ENCODE data around the gene SPTAN1.

The SPTAN1 gene

DNA sequence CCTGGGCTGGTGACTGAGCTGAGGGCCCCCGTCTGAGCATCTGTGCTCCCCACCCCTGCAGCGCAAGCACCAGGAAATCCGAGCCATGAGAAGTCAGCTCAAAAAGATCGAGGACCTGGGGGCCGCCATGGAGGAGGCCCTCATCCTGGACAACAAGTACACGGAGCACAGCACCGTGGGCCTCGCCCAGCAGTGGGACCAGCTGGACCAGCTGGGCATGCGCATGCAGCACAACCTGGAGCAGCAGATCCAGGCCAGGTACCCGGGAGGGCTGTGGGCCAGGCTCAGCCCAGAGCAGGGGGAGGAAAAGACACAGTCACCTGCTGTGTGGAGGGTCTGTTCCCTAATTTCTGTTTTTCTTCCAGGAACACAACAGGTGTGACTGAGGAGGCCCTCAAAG is 79.7 kb downstream of the SPTAN1 start:
- no peak for DNase-seq (ENCODE audit: low read depth in 3 of 3)

DNA sequence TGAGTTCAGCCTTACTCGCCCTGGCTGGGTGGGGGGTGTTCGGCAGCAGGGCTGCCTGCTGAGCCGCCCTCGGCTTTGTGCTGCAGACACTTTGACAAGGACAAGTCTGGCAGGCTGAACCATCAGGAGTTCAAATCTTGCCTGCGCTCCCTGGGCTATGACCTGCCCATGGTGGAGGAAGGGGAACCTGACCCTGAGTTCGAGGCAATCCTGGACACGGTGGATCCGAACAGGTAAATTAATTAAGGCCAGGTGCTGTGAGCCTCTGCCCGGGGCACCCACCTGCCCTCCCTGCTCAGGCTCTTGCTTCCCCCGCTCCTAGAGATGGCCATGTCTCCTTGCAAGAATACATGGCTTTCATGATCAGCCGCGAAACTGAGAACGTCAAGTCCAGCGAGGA is 80.1 kb downstream of the SPTAN1 start:
- DNase-seq (ENCODE audit: low read depth in 3 of 3), result no peak

DNA sequence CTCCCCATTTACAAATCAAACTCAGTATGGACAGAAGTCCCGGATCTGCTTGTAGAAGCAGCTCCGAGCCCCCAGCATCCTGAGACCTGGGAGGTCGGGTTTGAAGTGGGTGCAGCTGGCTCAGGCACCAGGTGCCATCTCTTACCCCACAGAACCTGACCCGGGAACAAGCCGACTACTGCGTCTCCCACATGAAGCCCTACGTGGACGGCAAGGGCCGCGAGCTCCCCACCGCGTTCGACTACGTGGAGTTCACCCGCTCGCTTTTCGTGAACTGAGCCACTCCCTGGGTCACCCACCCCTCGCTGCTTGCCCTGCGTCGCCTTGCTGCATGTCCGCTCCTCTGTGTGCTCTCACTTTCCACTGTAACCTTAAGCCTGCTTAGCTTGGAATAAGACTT is 80.7 kb downstream of the SPTAN1 start:
- no peak for DNase-seq (ENCODE audit: low read depth in 3 of 3)

DNA sequence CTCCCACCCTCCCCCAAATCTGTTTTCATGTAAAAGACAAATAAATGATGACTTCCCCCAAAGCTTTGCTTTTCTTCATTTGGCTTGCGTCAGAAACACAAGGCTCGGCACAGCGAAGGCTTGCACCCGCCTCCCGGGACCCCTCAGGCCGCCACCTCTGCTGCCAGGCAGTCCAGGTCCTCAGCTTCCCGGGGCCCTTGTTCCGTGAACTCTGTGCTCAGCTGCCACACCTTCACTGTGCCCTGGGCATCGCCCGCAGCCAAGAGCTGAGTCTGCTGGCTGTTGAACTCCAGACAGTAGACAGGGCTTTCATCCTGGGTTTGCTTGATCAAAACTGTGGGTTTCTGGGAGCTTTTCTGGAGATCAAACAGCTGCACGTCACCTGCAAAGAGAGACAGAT is 81.2 kb downstream of the SPTAN1 start:
- DNase-seq (ENCODE audit: low read depth in 3 of 3), result no peak

DNA sequence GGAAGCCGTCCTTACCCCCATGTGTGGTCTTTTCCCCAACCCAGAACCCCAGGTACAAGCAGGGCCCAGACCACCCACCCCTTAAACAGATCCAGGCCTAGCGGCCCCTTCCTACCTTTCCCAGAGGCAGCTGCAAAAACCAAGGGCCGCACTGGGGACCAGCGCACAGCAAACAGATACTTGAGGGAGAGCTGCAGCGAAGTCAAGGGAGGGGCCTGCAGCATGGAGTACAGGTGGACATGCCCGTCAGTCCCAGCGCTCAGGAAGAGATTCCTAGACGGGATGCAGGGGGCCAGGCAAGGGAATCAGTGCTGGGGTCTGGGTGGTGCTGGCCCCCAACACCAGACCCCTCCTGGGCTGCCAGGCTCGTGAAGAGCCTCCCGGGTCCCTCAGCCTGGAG is 81.7 kb downstream of the SPTAN1 start:
- no peak for DNase-seq (ENCODE audit: low read depth in 3 of 3)

DNA sequence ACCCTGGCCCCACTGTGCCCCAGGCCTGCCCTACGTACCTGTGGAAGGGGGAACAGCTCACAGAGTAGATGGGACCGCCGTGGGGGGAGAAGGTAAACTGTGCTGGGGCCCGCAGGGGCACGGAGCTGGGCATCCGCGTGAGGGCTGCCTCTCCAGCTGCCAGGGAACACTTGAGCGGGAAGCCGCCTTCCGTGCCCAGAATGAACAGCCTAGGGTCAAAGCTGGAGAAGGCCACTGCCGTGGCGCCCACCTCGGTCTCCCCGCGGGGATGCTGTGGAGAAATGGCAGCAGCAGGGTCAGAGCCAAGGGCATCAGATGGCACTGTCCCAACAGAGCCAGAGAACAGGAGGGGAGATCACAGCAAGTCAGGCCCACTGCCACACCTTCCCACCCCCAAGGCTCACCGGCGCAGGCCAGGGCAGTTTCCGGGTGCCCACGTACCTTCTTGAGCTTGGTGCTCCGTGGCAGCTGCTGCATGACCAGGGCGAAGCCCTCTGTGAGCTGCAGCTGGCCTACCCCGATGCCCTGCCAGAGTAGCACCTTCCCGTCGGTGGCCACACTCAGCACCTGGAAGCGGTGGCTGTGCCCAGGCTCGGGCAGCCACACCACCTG is 82.4 kb downstream of the SPTAN1 start:
- no peak for DNase-seq (ENCODE audit: low read depth in 3 of 3)

DNA sequence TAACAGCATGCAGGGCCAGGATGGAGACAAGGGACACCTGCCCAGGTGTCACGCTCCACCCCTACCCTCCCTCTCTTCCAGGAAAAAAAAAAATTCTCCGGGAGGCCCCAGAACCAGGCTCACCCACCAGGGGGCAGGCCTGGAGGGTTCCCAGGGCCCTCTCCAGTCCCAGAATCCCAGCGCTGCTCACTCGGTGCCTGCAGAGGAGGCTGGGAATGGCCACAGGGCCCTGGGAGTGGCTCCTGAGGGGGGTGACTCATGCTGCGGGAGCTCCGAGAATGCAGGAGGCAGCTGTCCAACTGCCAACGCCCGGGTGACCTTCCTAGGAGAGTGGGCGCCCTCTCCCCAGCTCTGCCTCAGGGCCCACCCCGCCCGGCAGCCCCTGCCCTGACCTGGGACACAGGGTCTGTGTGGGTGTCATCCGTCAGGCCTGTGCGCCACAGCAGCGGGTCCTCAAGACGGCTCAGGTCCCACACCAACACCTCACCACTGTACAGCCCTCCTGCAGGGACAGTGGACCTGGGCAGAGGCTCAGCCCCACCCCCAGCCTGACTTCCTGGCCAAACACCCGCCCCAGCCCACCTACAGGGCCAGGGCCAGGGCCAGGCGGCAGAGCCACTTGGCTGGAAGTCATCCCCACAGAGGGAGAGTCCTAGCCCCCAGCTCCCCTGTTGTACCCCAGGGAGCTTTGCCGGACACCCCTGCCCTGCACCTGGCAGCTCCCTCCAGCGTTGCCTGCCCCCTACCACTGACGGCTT is 83.1 kb downstream of the SPTAN1 start:
- no peak for DNase-seq (ENCODE audit: low read depth in 3 of 3)

DNA sequence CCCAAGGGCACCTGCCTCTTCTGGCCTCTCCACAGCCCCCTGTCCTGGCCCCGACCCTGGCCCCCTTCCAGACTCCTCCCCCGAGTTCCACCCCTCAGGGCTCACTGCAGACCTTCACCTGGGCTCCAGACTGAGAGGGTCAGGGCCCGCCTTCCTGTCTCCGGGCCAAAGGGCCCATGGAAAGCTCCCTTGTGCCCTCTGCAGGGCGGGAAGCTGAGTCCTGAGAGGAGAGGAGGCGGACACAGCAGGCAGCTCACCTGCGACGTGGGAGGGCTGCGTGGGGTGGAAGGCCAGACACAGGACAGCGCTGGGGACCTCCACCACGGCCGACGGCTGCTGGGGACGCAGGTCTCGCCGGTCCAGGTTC is 83.6 kb downstream of the SPTAN1 start:
- DNase-seq (ENCODE audit: low read depth in 3 of 3), result no peak

DNA sequence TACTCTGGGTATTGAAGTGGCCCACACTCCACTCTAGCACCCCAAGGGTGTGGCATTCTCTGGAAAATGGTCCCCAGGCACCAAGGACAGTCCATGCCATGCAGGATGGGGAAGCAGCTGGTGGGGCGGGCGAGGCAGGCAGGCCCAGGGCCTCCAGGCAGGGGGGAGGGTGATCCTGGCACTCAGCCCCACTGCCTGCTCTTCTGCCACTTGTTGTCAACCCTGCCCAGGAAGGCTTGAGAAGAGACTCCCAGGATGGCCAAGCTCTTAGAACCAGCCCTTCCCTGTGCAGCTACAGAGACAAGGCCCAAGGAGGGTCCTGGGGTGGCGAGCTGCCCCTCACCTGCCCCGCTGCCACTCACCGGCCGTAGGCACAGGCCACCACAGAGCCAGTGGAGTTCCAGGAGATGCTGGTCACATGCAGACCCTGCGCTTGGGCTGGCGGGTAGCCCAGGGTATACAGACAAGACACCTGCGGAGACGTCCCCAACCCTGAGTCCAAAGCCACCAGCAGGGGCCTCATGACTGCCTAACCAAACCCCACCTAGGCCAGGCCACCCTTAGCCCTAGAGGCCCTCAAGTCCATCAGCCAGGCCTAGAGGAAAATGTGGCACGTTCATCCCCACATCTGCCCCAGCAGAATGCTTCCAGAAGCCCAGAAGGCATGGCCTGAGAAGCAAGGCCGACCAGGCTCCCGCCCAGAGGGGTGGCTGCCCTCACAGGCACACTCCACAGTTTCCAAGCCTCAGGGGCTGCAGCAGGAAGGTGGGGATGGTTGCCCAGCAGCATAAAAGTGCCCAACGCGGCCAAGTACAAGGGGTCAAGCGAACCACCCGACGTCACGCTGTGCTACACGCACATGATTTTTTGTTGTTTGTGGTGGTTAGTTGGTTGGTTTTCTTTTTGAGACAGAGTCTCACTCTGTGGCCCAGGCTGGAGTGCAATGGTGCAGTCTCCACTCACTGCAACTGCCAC is 84.5 kb downstream of the SPTAN1 start:
- no peak for DNase-seq (ENCODE audit: low read depth in 3 of 3)

DNA sequence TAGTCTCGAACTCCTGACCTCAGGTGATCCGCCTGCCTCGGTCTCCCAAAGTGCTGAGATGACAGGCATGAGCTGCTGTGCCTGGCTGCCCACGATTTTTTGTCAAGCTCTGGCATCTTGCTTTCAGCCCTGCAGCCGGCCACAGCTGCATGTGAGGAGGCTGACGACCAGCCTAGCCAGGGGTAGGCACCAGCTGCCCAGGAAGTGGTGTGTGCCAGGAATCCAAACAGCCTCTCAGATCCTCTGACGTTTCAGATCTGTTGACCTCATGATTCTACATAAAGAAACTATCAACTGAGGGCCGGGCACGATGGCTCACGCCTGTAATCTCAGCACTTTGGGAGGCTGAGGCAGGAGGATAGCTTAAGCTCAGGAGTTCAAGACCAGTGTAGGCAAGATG is 85.3 kb downstream of the SPTAN1 start:
- DNase-seq (ENCODE audit: low read depth in 3 of 3), result no peak

DNA sequence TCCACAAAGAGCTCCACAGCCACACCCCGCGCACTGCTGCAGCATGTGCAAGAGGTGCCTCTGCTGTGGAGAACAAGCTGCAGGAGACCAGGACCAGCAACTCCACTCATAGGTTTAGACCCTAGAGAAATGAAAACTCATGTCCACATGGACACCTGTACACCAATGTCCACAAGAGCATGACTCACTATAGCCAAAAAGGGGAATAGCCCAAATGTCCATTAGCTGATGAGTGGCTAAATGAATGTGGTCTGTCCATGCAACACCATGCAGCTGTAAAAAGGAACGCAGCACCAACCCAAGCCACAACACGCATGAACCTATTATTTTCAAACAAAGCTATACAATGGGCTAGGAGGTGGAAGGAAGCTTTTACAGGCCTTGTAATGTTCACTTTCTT is 86.2 kb downstream of the SPTAN1 start:
- no peak for DNase-seq (ENCODE audit: low read depth in 3 of 3)

DNA sequence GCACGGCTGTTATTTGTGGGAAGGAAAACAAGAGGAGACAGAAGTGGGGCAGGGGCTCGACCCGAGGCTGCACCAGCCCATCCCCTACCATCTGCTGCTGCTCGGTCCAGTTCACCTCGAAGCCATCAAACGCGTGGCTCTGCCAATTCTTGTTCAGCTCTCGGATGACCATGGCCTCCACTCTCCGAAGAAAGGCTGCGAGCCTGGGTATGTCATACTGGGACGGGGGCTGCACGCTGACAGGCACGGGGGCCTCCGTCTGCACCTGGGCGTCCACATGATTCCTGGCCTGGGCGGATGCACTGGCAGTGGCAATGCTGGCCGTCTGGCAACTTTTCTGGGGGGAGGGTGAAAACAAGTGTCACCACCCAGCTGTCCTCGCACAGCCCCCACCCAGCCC is 88.2 kb downstream of the SPTAN1 start:
- DNase-seq (ENCODE audit: low read depth in 3 of 3), result no peak

DNA sequence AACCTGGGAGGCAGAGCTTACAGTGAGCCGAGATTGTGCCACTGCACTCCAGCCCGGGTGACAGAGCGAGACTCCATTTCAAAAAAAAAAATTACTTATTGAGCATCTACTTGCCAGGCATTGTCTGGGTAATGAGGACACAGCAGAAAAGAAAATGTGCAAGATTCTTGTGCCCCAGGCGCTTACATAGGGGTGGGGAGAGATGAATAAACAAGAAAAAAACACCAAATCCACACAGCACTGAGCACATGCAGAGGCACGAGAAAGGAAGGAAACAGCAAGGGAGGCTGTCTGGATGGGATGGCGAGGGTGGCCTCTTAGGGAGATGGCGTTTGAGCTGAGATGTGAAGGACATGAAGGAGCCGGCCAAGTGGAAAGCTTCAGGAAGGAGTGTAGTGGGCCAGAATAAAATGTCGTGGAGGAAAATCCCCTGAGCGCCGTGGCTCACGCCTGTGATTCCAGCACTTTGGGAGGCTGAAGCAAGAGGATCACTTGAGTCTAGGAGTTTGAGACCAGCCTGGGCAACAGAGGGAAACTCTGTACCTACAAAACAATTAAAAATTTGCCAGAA is 90.4 kb downstream of the SPTAN1 start:
- no peak for DNase-seq (ENCODE audit: low read depth in 3 of 3)

DNA sequence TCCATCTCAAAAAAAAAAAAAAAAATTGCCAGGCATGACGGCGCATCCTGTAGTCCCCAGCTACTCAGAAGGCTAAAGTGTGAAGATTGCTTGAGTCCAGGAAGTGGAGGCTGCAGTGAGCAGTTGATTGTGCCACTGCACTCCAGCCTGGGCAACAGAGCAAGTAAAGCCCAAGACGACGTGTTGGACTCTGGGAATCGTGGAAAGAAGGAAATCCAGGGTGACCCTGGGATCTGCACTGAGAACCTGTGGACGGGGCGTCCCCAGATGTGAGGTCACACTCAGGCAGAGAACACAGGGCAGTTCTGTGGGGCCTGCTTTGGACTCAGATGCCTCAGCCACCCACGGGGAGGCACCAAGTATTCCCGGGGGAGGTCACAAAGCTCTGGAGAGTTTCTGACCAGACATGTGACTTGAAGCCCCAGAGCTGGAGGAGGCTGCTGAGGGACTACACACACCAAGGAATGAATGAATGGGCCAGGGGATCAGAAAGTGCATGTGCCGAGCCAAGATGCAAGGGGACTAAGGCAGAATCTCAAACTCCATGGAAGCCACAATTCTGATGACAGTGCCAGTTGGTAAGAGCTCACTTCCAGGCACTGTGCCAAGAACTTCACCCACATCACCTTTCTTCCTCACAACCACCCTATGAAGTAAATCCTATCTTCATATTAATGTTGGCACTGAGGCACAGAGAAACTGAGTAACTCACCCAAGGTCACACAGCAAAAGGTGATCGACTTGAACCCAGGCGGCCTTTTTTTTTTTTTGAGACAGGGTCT is 91.3 kb downstream of the SPTAN1 start:
- DNase-seq (ENCODE audit: low read depth in 3 of 3), result no peak

DNA sequence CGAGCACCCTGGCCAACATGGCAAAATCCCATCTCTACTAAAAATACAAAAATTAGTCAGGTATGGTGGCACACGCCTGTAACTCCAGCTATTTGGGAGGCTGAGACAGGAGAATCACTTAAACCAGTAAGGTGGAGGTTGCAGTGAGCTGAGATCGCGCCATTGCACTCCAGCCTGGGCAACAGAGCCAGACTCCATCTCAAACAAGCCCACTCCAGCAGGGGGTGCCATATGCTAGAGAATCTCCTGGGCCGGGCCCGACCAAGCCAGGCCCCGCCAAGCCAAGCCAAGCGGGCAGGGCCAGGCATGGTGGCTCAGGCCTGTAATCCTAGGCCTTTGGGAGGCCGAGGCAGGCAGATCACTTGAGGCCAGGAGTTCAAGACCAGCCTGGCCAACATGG is 95.8 kb downstream of the SPTAN1 start:
- DNase-seq (ENCODE audit: low read depth in 3 of 3), result peak; percentile 44 to 51 (median 46)

DNA sequence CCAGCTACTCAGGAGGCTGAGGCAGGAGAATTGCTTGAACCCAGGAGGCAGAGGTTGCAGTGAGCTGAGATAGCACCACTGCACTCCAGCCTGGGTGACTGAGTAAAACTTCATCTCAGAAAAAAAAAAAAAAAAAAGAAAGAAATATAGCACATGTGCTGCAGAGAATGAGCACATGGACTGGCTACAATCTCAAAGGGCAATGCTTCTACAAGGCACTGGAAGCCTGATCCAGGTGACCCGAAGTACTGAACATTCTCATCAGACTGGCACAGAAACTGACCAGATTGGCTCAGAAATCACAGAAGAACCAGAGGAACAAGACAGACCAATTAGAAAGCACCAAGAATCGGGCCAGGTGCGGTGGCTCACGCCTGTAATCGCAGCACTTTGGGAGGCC is 99.4 kb downstream of the SPTAN1 start:
- DNase-seq (ENCODE audit: low read depth in 3 of 3), result no peak

DNA sequence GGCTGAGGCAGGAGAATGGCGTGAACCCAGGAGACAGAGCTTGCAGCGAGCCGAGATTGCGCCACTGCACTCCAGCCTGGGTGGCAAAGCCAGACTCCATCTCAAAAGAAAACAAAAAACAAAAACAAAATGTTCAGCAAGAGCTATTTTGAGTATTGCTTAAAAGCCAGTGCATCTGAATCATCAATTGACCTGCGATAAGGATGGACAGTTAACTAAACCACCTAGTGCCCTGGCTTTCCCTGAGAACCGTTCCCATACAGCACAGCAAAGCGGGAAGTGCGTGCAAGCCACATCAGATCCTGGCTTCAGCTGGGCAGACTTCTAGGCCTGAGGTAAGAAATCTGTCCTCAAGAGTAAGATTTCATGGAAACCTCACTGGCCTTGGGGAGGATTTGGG is 101.5 kb downstream of the SPTAN1 start:
- DNase-seq (ENCODE audit: low read depth in 3 of 3), result no peak

DNA sequence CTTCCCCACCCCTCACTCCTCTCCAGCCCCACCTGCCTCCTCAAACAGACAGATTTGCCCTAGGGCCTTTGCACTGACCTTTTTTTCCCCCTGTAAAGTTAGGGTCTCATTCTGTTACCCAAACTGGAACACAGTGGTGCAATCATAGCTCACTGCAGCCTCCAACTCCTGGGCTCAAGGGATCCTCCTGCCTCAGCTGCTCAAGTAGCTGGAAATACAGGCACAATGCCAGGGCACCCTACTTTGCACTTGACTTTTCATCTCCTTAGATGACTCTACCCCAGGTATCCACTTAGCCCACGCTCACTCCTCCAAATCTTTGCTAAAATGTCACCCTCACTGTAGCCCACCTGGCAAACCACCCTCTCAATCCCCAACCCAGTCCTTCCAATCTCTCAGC is 102.1 kb downstream of the SPTAN1 start:
- no peak for DNase-seq (ENCODE audit: low read depth in 3 of 3)

DNA sequence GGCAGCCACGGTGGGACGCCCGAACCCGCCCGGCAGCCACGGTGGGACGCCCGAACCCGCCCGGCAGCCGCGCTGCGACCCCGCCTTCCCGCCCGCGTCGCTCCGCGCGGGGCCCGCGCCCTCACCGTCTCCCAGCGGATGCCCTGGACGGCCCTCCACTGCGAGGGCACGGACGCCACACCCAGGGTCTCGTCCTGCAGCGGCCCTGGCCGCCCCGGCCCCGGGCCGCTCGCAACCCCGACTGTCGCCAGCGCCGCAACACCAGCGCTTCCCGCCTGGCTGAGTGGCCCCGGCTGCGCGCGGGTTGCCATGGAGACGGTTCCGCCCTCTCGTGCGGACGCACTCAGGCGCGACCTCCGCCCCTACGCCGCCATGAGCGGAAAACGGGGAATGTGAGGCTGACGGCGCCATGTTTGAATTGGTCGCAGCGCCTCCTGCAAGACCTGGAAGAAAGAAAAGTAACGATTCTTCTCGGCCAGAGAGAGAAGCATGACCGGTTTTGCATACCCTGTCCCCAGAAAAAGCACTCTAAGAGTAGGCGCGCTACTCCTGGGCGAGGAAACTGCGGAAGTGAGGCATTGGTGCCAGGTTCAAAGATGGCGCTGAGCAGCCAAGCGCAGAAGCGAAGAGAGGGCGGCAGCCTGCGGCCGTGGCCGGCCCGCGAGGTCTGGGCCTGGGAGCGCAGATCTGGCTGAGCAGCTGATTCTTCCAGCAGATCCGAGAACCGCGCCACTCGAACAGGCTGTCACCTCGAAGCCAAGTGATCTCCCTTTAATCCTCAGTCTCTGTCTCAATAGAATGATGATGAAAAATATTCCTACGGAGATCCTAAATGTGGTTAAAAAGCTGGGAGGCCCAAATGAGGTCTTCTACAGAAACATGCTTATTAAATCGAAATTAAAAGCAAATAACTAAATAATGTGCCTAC is 104.3 kb downstream of the SPTAN1 start, which contains the start of gene DYNC2I2:
TSS of gene DYNC2I2 (minus strand) at position 432 of the 928 bp plus-strand sequence. CDS start at position 311, 121 bp downstream.
- DNase-seq (ENCODE audit: low read depth in 3 of 3), result peak; percentile 92 to 96 (median 95)

DNA sequence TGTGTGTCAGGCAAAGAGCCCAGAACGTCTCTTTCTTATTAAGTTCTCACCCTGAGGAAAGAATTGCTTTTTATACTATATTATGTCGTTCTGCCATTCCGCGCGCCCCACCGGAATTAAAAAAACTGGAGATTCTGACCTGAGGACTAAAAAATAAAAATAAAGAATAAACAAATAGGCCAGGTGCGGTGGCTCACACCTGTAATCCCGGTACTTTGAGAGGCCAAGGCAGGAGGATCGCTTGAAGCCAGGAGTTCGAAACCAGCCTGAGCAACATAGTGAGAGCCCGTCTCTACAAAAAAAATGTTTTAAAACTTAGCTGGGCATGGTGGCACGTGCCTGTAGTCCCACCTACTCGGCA is 104.9 kb downstream of the SPTAN1 start:
- DNase-seq (ENCODE audit: low read depth in 3 of 3), result no peak

Data from stimulated activated CD4-positive, alpha-beta T cell treated with anti-CD3 and anti-CD28 coated beads, TNF-alpha, amount 100 ng/mL, for 4 hours (primary cell).